Mesodermal cell (in vitro differentiated cells): ENCODE data around the gene IREB2.

Source experiments
- H3K27ac ChIP-seq: 2 replicates; pipeline ENCODE4 v1.7.0; 2013; ENCODE audit warnings: mild to moderate bottlenecking, low read depth, low read length, moderate library complexity; ENCODE audit not compliant: severe bottlenecking
- H3K36me3 ChIP-seq: 2 replicates; pipeline ENCODE4 v1.7.1; 2013; ENCODE audit warnings: mild to moderate bottlenecking, low read length, moderate library complexity; ENCODE audit not compliant: control insufficient read depth, insufficient read depth
- H3K4me1 ChIP-seq: one replicate; pipeline ENCODE4 v1.7.1; 2013; ENCODE audit warnings: mild to moderate bottlenecking, low read length; ENCODE audit not compliant: insufficient read depth, control insufficient read depth, poor library complexity, severe bottlenecking
- H3K4me3 ChIP-seq: 2 replicates; pipeline ENCODE4 v1.7.0; 2013; ENCODE audit warnings: low read length, control low read depth, mild to moderate bottlenecking; ENCODE audit not compliant: insufficient read depth, poor library complexity, severe bottlenecking; ENCODE audit errors: extremely low read depth
- H3K9me3 ChIP-seq: 2 replicates; pipeline ENCODE4 v1.7.1; 2013; ENCODE audit warnings: mild to moderate bottlenecking, low read length, moderate library complexity; ENCODE audit not compliant: control insufficient read depth
- WGBS, 2 experiments: methylation state at CpG; one replicate each; pipeline ENCODE4 v1.1.5; 2013; ENCODE audit warnings: missing lambda C conversion rate in 2 of 2; ENCODE audit not compliant: insufficient coverage in 2 of 2; 5-methylcytosine and 5-hydroxymethylcytosine counted together

IREB2 gene

GRCh38 chr15:78469031-78469430 lies 31.0 kb downstream of the IREB2 start:
- WGBS, 2 experiments = no CpG with 5 or more reads among the region's 1 CpG
- H3K36me3 ChIP-seq = peaks cover 93% of the 10 kb centered on the region
- no peak overlapping the region for H3K27ac ChIP-seq
- no peaks in the 10 kb centered on the region for H3K9me3 ChIP-seq
- H3K4me1 ChIP-seq = no peaks in the 10 kb centered on the region
- no peak overlapping the region for H3K4me3 ChIP-seq

- Histone ChIP-seq H3K36me3 (peaks cover 93% of the 10 kb centered on the region), H3K9me3 (no peaks in the 10 kb centered on the region), H3K4me1 (no peaks in the 10 kb centered on the region), H3K4me3 (no peak overlapping the region), H3K27ac (no peak overlapping the region)
- WGBS, 2 experiments = 67 to 80% methylated on average over 3 to 5 of the region's 5 CpGs
Measured at GRCh38 chr15:78477295-78477694, 39.3 kb downstream of the IREB2 start.

GRCh38 chr15:78479650-78480049 lies 41.6 kb downstream of the IREB2 start:
- Histone ChIP-seq H3K27ac (no peak overlapping the region), H3K9me3 (no peaks in the 10 kb centered on the region), H3K4me3 (no peak overlapping the region), H3K4me1 (no peaks in the 10 kb centered on the region), H3K36me3 (peaks cover 91% of the 10 kb centered on the region)
- 100% methylated on average over 2 of the region's 3 CpGs for WGBS, 2 experiments

GRCh38 chr15:78481917-78482316 lies 43.9 kb downstream of the IREB2 start:
- Histone ChIP-seq H3K4me1 (no peaks in the 10 kb centered on the region), H3K27ac (no peak overlapping the region), H3K4me3 (no peak overlapping the region), H3K9me3 (no peaks in the 10 kb centered on the region), H3K36me3 (peaks cover 88% of the 10 kb centered on the region)
- WGBS, 2 experiments = 84 to 94% methylated on average over 5 to 6 of the region's 7 CpGs

- WGBS, 2 experiments = no CpG with 5 or more reads among the region's 1 CpG
- Histone ChIP-seq H3K4me3 (no peak overlapping the region), H3K27ac (no peak overlapping the region), H3K4me1 (no peaks in the 10 kb centered on the region), H3K9me3 (no peaks in the 10 kb centered on the region), H3K36me3 (peaks cover 96% of the 10 kb centered on the region)
Measured at GRCh38 chr15:78492872-78493271, 54.9 kb downstream of the IREB2 start.

GRCh38 chr15:78501857-78502256 lies 63.8 kb downstream of the IREB2 start:
- H3K27ac ChIP-seq = no peak overlapping the region
- H3K36me3 ChIP-seq = peaks cover 45% of the 10 kb centered on the region
- 94 to 100% methylated on average over 1 to 3 of the region's 4 CpGs for WGBS, 2 experiments
- peaks cover 4% of the 10 kb centered on the region for H3K9me3 ChIP-seq
- no peak overlapping the region for H3K4me3 ChIP-seq
- H3K4me1 ChIP-seq = no peaks in the 10 kb centered on the region

- no peak overlapping the region for H3K4me3 ChIP-seq
- H3K27ac ChIP-seq = no peak overlapping the region
- peaks cover 4% of the 10 kb centered on the region for H3K9me3 ChIP-seq
- no peaks in the 10 kb centered on the region for H3K4me1 ChIP-seq
- WGBS, 2 experiments = 88 to 93% methylated on average over 2 of the region's 2 CpGs
- peaks cover 38% of the 10 kb centered on the region for H3K36me3 ChIP-seq
Measured at GRCh38 chr15:78502641-78503040, 64.6 kb downstream of the IREB2 start.

- Histone ChIP-seq H3K4me1 (peaks cover 5% of the 10 kb centered on the region), H3K36me3 (no peaks in the 10 kb centered on the region), H3K27ac (peak within 1 kb of the TSS; percentile 72), H3K9me3 (no peaks in the 10 kb centered on the region), H3K4me3 (peak within 1 kb of the TSS; percentile 62)
- WGBS, 2 experiments = 2% methylated on average over 59 to 60 of the region's 63 CpGs
Measured at GRCh38 chr15:78506971-78507830, 69.2 kb downstream of the IREB2 start, which contains the start of gene HYKK. TSS of gene HYKK (plus strand) at chr15:78507577. CDS start at chr15:78513089, 5,512 bp downstream.

- Histone ChIP-seq H3K9me3 (no peaks in the 10 kb centered on the region), H3K36me3 (no peaks in the 10 kb centered on the region), H3K27ac (no peak overlapping the region), H3K4me1 (peaks cover 5% of the 10 kb centered on the region), H3K4me3 (peak overlapping the region; percentile 62)
- WGBS, 2 experiments = 0% methylated on average over 11 to 12 of the region's 13 CpGs
Measured at GRCh38 chr15:78507831-78508160, 69.8 kb downstream of the IREB2 start.

- Histone ChIP-seq H3K4me3 (peak overlapping the region; percentile 62), H3K36me3 (no peaks in the 10 kb centered on the region), H3K4me1 (peaks cover 5% of the 10 kb centered on the region), H3K9me3 (no peaks in the 10 kb centered on the region), H3K27ac (no peak overlapping the region)
- WGBS, 2 experiments = 35 to 78% methylated on average over 3 to 4 of the region's 6 CpGs
Measured at GRCh38 chr15:78508272-78508671, 70.3 kb downstream of the IREB2 start.

GRCh38 chr15:78509726-78510312 lies 71.8 kb downstream of the IREB2 start:
- 80 to 86% methylated on average over 3 to 4 of the region's 6 CpGs for WGBS, 2 experiments
- H3K36me3 ChIP-seq = no peaks in the 10 kb centered on the region
- no peak overlapping the region for H3K27ac ChIP-seq
- H3K4me3 ChIP-seq = no peak overlapping the region
- H3K4me1 ChIP-seq = peaks cover 5% of the 10 kb centered on the region
- H3K9me3 ChIP-seq = no peaks in the 10 kb centered on the region
